ENCODE measurements around the gene TPST2.

The TPST2 gene

GRCh38 chr22:26604368-26604767 is 14.4 kb upstream of the TPST2 start:
- TF ChIP-seq FOXP2 (optimal IDR thresholded peaks at IDR 0.05; ENCODE audit: borderline replicate concordance, extremely low read depth, extremely low read length, insufficient read depth) (no peak), SIN3A (IDR thresholded peaks at IDR 0.05; ENCODE audit: borderline replicate concordance, insufficient read depth, low read length) (no peak), POLR2AphosphoS5 (IDR thresholded peaks at IDR 0.05; ENCODE audit: low read depth, low read length) (no peak), TAF1 (IDR thresholded peaks at IDR 0.05; ENCODE audit: borderline replicate concordance, insufficient read depth, low read length) (no peak)
- TF ChIP-seq, protein P1, sequence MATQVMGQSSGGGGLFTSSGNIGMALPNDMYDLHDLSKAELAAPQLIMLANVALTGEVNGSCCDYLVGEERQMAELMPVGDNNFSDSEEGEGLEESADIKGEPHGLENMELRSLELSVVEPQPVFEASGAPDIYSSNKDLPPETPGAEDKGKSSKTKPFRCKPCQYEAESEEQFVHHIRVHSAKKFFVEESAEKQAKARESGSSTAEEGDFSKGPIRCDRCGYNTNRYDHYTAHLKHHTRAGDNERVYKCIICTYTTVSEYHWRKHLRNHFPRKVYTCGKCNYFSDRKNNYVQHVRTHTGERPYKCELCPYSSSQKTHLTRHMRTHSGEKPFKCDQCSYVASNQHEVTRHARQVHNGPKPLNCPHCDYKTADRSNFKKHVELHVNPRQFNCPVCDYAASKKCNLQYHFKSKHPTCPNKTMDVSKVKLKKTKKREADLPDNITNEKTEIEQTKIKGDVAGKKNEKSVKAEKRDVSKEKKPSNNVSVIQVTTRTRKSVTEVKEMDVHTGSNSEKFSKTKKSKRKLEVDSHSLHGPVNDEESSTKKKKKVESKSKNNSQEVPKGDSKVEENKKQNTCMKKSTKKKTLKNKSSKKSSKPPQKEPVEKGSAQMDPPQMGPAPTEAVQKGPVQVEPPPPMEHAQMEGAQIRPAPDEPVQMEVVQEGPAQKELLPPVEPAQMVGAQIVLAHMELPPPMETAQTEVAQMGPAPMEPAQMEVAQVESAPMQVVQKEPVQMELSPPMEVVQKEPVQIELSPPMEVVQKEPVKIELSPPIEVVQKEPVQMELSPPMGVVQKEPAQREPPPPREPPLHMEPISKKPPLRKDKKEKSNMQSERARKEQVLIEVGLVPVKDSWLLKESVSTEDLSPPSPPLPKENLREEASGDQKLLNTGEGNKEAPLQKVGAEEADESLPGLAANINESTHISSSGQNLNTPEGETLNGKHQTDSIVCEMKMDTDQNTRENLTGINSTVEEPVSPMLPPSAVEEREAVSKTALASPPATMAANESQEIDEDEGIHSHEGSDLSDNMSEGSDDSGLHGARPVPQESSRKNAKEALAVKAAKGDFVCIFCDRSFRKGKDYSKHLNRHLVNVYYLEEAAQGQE (IDR thresholded peaks at IDR 0.05; ENCODE audit: insufficient read depth in 1 of 2, low read depth in 2 of 2, low read length in 2 of 2): no peak

GRCh38 chr22:26602127-26602526 is 12.2 kb upstream of the TPST2 start:
- TF ChIP-seq TAF1 (IDR thresholded peaks at IDR 0.05; ENCODE audit: borderline replicate concordance, insufficient read depth, low read length): no peak
- TF ChIP-seq, protein P1 (IDR thresholded peaks at IDR 0.05; ENCODE audit: insufficient read depth in 1 of 2, low read depth in 2 of 2, low read length in 2 of 2): no peak
- no peak for TF ChIP-seq FOXP2 (optimal IDR thresholded peaks at IDR 0.05; ENCODE audit: borderline replicate concordance, extremely low read depth, extremely low read length, insufficient read depth)
- no peak for TF ChIP-seq SIN3A (IDR thresholded peaks at IDR 0.05; ENCODE audit: borderline replicate concordance, insufficient read depth, low read length)
- TF ChIP-seq POLR2AphosphoS5 (IDR thresholded peaks at IDR 0.05; ENCODE audit: low read depth, low read length): no peak

DNA sequence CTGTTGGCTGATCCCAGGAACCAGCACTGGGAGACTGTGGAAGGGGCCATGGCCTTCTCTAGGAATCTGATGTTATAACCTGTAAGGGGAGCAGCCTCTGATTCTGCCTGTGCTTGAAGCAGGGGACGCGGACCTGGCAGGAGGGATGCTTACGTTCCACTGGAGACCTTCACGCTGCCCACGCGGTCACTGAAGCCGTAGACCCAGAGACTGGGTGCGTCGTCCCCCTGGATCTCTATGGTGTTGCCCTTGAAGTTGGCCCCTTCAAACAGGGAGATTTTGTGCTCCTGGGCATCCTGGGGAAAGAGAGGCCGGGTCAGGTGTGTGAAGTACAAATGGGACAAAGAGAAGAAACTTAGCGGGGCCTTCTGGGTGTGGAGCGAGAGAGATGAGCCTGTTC is 11.8 kb upstream of the TPST2 start:
- TF ChIP-seq, protein P1 (IDR thresholded peaks at IDR 0.05; ENCODE audit: insufficient read depth in 1 of 2, low read depth in 2 of 2, low read length in 2 of 2): no peak
- TF ChIP-seq FOXP2 (optimal IDR thresholded peaks at IDR 0.05; ENCODE audit: borderline replicate concordance, extremely low read depth, extremely low read length, insufficient read depth): no peak
- TF ChIP-seq TAF1 (IDR thresholded peaks at IDR 0.05; ENCODE audit: borderline replicate concordance, insufficient read depth, low read length): no peak
- TF ChIP-seq POLR2AphosphoS5 (IDR thresholded peaks at IDR 0.05; ENCODE audit: low read depth, low read length): no peak
- no peak for TF ChIP-seq SIN3A (IDR thresholded peaks at IDR 0.05; ENCODE audit: borderline replicate concordance, insufficient read depth, low read length)

DNA sequence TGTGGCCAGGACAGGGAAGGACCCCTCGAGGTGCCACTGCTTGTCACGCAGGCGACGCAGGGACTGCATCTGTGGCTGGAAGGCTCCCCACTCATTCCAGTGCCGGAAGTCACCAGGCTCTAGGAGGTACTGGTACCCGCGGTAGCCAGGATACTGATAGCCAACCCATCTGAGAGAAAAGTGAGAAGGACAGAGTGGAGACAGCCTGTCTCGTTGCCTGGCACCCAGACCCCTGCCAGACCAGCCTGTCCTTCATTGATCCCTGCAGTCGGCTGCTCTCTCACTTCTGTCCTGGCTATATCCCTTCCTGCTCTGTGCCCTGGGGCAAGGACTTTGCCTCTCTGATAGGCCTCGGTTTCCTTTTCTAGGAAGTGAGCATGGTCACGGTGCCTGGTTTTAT is 9.6 kb upstream of the TPST2 start:
- TF ChIP-seq SIN3A (IDR thresholded peaks at IDR 0.05; ENCODE audit: borderline replicate concordance, insufficient read depth, low read length) (no peak), TAF1 (IDR thresholded peaks at IDR 0.05; ENCODE audit: borderline replicate concordance, insufficient read depth, low read length) (no peak), POLR2AphosphoS5 (IDR thresholded peaks at IDR 0.05; ENCODE audit: low read depth, low read length) (no peak), FOXP2 (optimal IDR thresholded peaks at IDR 0.05; ENCODE audit: borderline replicate concordance, extremely low read depth, extremely low read length, insufficient read depth) (no peak)
- TF ChIP-seq, protein P1 (IDR thresholded peaks at IDR 0.05; ENCODE audit: insufficient read depth in 1 of 2, low read depth in 2 of 2, low read length in 2 of 2): no peak

- no peak for TF ChIP-seq SIN3A (IDR thresholded peaks at IDR 0.05; ENCODE audit: borderline replicate concordance, insufficient read depth, low read length)
These were observed 7.5 kb upstream of the TPST2 start for GRCh38 chr22:26597480-26597879.

Measured in PFSK-1 (cell line).